Measurements from ENCODE around the gene ZNF57. TPM values are rescaled to one million over a fixed set of nuclear protein-coding genes. Genes with fewer than 3 reads are reported as not detected.
A peak's percentile ranks its signal among the peaks of the same experiment; 100 is the strongest.

ZNF57 gene
- total and polyA plus RNA-seq, 9 of the 15 experiments (the other 6 are each of a cell fraction or from before 2014, with no cell fraction given) = 3.9 to 13.5 (median 7.8) TPM

DNA sequence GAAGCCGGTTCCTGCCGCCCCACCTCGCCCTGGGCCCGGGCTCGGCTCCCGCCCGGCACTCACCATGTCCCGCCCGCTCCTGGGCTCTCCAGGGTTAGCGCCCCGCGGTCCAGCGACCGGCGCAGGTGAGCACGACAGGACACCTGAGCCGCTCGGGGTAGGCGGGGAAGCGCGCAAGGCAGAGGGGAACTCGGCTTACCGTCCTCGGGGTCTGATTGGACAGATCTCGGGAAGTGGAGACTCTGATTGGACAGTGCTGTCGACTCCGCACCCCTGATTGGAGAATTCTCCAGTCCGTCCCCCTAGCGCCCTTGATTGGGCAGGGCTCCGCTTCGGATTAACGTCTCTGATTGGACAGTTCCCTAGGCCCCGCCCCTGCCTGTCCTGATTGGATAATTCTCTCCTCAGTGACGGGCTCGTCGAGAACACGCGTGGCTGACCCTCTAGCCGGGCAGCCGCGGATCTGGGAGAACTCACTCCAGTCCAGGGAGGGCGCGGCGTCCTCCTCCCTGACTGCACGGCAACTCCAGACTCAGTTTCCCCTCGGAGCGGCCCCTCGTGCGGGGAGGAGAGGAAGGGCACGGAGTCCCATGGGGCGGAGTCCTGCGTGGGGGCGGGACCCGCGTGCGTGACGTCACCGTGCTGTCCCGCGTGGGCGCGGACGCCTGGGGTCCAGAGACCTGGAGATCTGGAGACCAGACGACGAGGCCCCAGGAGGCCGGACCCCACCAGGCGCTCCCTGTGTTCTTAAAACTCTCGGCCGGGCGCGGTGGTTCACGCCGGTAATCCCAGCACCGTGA lies 44.2 kb downstream of the ZNF57 start, which contains the start of gene ZNF77 (continued):
- TF ChIP-seq TOE1 (IDR thresholded peaks at IDR 0.05; ENCODE audit: borderline replicate concordance) (peak; percentile 53; the same call in 1 of the 2 replicates), TOE1 (CRISPR knock-in tag; IDR thresholded peaks at IDR 0.05; ENCODE audit: borderline replicate concordance, low read depth) (0 out of 2 replicates have a peak, but pooled peaks have one; percentile 47), SIX5 (IDR thresholded peaks at IDR 0.05; ENCODE audit: borderline replicate concordance in 1 of 2, insufficient read depth in 1 of 2, low read depth in 1 of 2, low read length in 2 of 2) (no peak), POLR2A (conservative IDR thresholded peaks at IDR 0.05) (peak; percentile 89), SRF (CRISPR knock-in tag; IDR thresholded peaks at IDR 0.05) (no peak; a peak in 1 of 4 replicates), SRSF7 (optimal IDR thresholded peaks at IDR 0.05; ENCODE audit: low read depth, low read length) (no peak), HOXB6 (CRISPR knock-in tag; IDR thresholded peaks at IDR 0.05; ENCODE audit: borderline replicate concordance) (no peak), ASH1L (IDR thresholded peaks at IDR 0.05; ENCODE audit: borderline replicate concordance, low read depth, partially characterized antibody) (peak; percentile 99), XRCC5 (IDR thresholded peaks at IDR 0.05; ENCODE audit: low read depth, low read length) (no peak), ZBTB34 (CRISPR knock-in tag; IDR thresholded peaks at IDR 0.05) (no peak), GMEB1 (CRISPR knock-in tag; IDR thresholded peaks at IDR 0.05) (peak; percentile 39; the same call in 1 of the 2 replicates), KAT7 (CRISPR knock-in tag; IDR thresholded peaks at IDR 0.05; ENCODE audit: borderline replicate concordance) (peak; percentile 79; the same call in 1 of the 2 replicates), HLTF (IDR thresholded peaks at IDR 0.05) (peak; percentile 45; the same call in 1 of the 2 replicates)
- TF ChIP-seq, protein P1, sequence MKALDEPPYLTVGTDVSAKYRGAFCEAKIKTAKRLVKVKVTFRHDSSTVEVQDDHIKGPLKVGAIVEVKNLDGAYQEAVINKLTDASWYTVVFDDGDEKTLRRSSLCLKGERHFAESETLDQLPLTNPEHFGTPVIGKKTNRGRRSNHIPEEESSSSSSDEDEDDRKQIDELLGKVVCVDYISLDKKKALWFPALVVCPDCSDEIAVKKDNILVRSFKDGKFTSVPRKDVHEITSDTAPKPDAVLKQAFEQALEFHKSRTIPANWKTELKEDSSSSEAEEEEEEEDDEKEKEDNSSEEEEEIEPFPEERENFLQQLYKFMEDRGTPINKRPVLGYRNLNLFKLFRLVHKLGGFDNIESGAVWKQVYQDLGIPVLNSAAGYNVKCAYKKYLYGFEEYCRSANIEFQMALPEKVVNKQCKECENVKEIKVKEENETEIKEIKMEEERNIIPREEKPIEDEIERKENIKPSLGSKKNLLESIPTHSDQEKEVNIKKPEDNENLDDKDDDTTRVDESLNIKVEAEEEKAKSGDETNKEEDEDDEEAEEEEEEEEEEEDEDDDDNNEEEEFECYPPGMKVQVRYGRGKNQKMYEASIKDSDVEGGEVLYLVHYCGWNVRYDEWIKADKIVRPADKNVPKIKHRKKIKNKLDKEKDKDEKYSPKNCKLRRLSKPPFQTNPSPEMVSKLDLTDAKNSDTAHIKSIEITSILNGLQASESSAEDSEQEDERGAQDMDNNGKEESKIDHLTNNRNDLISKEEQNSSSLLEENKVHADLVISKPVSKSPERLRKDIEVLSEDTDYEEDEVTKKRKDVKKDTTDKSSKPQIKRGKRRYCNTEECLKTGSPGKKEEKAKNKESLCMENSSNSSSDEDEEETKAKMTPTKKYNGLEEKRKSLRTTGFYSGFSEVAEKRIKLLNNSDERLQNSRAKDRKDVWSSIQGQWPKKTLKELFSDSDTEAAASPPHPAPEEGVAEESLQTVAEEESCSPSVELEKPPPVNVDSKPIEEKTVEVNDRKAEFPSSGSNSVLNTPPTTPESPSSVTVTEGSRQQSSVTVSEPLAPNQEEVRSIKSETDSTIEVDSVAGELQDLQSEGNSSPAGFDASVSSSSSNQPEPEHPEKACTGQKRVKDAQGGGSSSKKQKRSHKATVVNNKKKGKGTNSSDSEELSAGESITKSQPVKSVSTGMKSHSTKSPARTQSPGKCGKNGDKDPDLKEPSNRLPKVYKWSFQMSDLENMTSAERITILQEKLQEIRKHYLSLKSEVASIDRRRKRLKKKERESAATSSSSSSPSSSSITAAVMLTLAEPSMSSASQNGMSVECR (CRISPR knock-in tag; IDR thresholded peaks at IDR 0.05) = peak; percentile 80
- TF ChIP-seq, protein P2, sequence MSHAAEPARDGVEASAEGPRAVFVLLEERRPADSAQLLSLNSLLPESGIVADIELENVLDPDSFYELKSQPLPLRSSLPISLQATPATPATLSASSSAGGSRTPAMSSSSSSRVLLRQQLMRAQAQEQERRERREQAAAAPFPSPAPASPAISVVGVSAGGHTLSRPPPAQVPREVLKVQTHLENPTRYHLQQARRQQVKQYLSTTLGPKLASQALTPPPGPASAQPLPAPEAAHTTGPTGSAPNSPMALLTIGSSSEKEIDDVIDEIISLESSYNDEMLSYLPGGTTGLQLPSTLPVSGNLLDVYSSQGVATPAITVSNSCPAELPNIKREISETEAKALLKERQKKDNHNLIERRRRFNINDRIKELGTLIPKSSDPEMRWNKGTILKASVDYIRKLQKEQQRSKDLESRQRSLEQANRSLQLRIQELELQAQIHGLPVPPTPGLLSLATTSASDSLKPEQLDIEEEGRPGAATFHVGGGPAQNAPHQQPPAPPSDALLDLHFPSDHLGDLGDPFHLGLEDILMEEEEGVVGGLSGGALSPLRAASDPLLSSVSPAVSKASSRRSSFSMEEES (CRISPR knock-in tag; IDR thresholded peaks at IDR 0.05) = 0 out of 2 replicates have a peak, but pooled peaks have one; percentile 13

Measured in K562 (cell line).